Activated CD4-positive, alpha-beta T cell treated with anti-CD3 and anti-CD28 coated beads, Interleukin-2, amount 50 U/mL, for 24 hours (primary cell): ENCODE measurements around the gene SYS1.
"Not testable (repeated sequence)": the region's sequence is repeated elsewhere in the genome, so short reads cannot be mapped to it uniquely, and the experiment has no call there.

ENCODE experiments used
- DNase-seq, 2 donors: peaks; one replicate each; pipeline ENCODE4 v3.0.0-alpha.2; 2020; ENCODE audit warnings: low read depth in 1 of 2, low spot score in 1 of 2

SYS1 gene

DNA sequence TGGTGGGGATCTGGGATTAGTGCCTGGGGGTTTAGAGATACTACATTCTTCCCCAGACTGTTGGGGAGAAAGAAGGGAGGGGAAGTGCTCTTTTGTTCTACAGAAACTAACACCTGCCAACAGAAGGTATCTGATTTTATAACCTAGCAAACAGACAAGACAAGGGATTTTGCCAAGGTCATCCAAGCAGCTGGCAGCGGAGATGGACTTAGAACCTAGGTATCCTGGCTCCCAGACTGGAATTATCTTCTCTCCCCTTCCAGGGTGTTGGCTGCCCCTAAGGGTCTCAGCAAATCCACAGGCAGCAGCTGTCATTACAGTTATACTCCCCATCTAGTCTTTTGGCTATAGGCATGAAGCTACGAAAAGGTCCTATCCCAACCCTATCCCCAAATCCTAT, 23.2 kb upstream of the SYS1 start:
- no peak for DNase-seq

- DNase-seq = no peak
Measured at GRCh38 chr20:45340236-45340847, 22.6 kb upstream of the SYS1 start.

DNA sequence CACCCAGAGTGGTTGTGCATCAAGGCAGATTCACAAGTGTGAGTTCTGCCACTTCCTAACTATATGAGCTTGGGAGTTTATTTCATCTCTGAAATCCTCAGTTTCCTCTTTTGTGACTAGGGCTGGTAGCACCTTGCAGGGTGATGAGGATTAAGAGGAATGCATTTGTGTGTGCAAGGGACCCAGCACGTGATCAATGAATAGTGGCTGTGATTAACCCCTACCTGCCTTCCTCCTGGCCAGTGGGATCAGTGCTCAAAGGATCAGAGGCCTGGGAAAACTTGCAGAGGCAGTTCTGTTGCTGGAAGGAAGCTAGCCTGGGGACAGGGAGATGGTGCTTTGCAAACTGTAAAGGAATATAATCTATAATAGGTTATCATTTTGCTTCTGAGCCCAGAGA, 22.0 kb upstream of the SYS1 start:
- DNase-seq = no peak

- DNase-seq = no peak
Measured at GRCh38 chr20:45341579-45341938, 21.4 kb upstream of the SYS1 start.

GRCh38 chr20:45341939-45342854, 20.8 kb upstream of the SYS1 start:
- no peak for DNase-seq

GRCh38 chr20:45342855-45343531, 20.0 kb upstream of the SYS1 start:
- DNase-seq = no peak

- DNase-seq = no peak
Measured at GRCh38 chr20:45343532-45344167, 19.3 kb upstream of the SYS1 start.

DNA sequence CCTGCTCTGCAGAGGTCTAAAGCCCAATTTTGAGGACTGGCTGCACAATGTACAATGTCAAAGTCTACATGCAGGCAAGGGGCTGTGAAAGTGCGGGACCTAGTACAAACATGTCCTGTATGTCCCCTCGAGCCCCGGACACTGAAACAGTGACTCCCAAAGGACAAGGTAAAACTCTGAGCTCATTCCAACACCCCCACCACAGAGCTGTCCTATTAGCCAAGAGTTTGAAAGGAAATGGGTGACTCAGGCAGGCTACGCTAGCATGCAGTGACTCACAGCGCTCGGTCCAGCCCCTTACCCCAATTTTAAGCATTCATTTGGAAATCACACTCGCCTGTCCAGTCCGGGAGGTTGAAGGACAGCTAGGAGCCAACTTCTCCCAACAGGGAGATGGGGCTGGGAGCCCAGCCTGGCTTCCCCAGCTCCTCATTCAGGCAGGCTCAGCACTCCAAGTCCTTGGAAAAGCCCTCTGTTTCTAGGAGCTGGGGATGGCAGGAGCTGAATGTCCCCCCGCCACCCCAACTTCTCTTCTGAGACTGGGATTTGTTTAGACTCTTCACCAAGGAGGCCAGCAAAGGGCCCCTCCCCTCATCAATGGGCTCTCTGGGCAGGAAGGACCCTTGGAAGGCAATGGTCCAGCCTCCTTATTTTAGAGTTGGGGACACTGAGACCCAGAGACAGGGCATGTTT, 18.6 kb upstream of the SYS1 start:
- DNase-seq = no peak

- no peak for DNase-seq
Measured at GRCh38 chr20:45345104-45345936, 17.6 kb upstream of the SYS1 start.

- no peak for DNase-seq
Measured at GRCh38 chr20:45346291-45346718, 16.7 kb upstream of the SYS1 start.

DNA sequence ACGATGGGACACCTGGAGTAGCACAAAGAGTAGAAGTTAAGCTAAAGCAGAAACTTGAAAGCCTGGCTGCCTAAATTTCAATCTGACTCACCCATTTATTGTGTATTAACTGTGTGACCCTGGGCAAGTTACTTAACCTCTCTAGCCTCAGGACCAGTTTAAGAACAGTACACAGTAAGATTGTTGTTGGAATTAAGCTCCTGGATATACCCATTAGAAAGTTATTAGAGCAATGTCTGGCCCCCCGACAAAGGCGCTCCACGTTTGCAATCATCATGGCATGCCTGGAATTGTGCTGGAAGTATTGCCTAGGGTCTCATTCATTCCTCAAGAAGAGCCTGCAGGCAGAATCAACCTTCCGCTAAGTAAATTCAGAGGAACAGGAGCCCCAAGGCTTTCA, 16.1 kb upstream of the SYS1 start:
- DNase-seq = no peak

GRCh38 chr20:45347297-45347935, 15.5 kb upstream of the SYS1 start:
- no peak for DNase-seq

- DNase-seq = peak; percentile 42 to 52
Measured at GRCh38 chr20:45347936-45348778, 14.8 kb upstream of the SYS1 start, which contains the start of gene SDC4. TSS of gene SDC4 (minus strand) at chr20:45348424. CDS start at chr20:45348384, 40 bp downstream.

GRCh38 chr20:45350217-45350616, 12.7 kb upstream of the SYS1 start:
- no peak for DNase-seq

GRCh38 chr20:45350795-45351194, 12.2 kb upstream of the SYS1 start:
- DNase-seq = not testable (repeated sequence)

DNA sequence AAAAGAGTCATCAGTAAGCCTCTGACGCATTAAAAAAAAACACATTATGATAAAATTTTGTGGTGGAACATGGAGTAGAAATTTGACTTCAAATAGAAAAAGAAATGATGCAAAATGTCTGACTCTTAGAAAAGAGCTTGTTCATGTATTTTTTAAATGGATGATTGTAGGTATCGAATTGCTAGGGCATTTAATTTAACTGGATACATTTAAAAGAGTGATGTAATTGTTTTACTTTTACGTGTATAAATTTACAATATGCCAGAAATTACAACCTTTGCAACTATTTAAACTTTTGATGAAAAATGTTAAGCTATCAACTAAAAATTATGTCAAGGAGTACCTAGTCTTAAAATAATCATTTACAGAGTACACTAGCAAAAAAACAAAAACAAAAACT, 10.2 kb upstream of the SYS1 start:
- no peak for DNase-seq

GRCh38 chr20:45353746-45354145, 9.2 kb upstream of the SYS1 start:
- no peak for DNase-seq

- no peak for DNase-seq
Measured at GRCh38 chr20:45354423-45355208, 8.3 kb upstream of the SYS1 start.
